ENCODE data around the gene SLC44A5.

- TF ChIP-seq, protein P1, sequence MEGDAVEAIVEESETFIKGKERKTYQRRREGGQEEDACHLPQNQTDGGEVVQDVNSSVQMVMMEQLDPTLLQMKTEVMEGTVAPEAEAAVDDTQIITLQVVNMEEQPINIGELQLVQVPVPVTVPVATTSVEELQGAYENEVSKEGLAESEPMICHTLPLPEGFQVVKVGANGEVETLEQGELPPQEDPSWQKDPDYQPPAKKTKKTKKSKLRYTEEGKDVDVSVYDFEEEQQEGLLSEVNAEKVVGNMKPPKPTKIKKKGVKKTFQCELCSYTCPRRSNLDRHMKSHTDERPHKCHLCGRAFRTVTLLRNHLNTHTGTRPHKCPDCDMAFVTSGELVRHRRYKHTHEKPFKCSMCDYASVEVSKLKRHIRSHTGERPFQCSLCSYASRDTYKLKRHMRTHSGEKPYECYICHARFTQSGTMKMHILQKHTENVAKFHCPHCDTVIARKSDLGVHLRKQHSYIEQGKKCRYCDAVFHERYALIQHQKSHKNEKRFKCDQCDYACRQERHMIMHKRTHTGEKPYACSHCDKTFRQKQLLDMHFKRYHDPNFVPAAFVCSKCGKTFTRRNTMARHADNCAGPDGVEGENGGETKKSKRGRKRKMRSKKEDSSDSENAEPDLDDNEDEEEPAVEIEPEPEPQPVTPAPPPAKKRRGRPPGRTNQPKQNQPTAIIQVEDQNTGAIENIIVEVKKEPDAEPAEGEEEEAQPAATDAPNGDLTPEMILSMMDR (IDR thresholded peaks at IDR 0.05; ENCODE audit: low read depth, low read length, missing input control), result no peak
- TF ChIP-seq GABPA (IDR thresholded peaks at IDR 0.05 in 1 of 2, conservative IDR thresholded peaks at IDR 0.05 in 1 of 2), result no peak
Measured at GRCh38 chr1:75475696-75476095, 135.2 kb downstream of the SLC44A5 start.
